H9 (cell line): ENCODE results near the gene SLC25A48. TPM values are rescaled to one million over a fixed set of nuclear protein-coding genes. Genes with fewer than 3 reads are reported as not detected.

Source experiments
- DNase-seq: peaks from one replicate; pipeline ENCODE4 v3.0.0-alpha.2; 2017
- H2AFZ ChIP-seq: one replicate; pipeline ENCODE4 v1.6.1; 2013; ENCODE audit warnings: mild to moderate bottlenecking, low read length, control low read depth, moderate library complexity
- H2AK5ac ChIP-seq: 2 replicates; pipeline ENCODE4 v1.6.1; 2013; ENCODE audit warnings: low read length, control low read depth, mixed read lengths; ENCODE audit not compliant: insufficient read length
- H2BK120ac ChIP-seq: one replicate; pipeline ENCODE4 v1.6.1; 2013; ENCODE audit warnings: low read depth, mild to moderate bottlenecking, low read length, control low read depth, inconsistent platforms; ENCODE audit not compliant: poor library complexity, severe bottlenecking
- H2BK12ac ChIP-seq: 2 replicates; pipeline ENCODE4 v1.6.1; 2013; ENCODE audit warnings: low read length, control low read depth, mixed read lengths, low read depth; ENCODE audit not compliant: insufficient read length
- H2BK15ac ChIP-seq: 2 replicates; pipeline ENCODE4 v1.6.1; 2013; ENCODE audit warnings: low read depth, low read length, control low read depth
- H2BK20ac ChIP-seq: one replicate; pipeline ENCODE4 v1.6.1; 2013; ENCODE audit warnings: low read depth, mild to moderate bottlenecking, low read length, control low read depth, inconsistent platforms; ENCODE audit not compliant: poor library complexity, severe bottlenecking
- H2BK5ac ChIP-seq: 2 replicates; pipeline ENCODE4 v1.6.1; 2013; ENCODE audit warnings: low read length, control low read depth, mixed read lengths; ENCODE audit not compliant: insufficient read length
- H3K14ac ChIP-seq: 2 replicates; pipeline ENCODE4 v1.6.1; 2013; ENCODE audit warnings: low read length, control low read depth; ENCODE audit not compliant: insufficient read depth
- H3K18ac ChIP-seq: 2 replicates; pipeline ENCODE4 v1.6.1; 2013; ENCODE audit warnings: low read depth, mild to moderate bottlenecking, mixed read lengths, low read length, control low read depth; ENCODE audit not compliant: insufficient read length
- H3K23ac ChIP-seq: 2 replicates; pipeline ENCODE4 v1.6.1; 2013; ENCODE audit warnings: low read length, control low read depth, mixed read lengths, low read depth; ENCODE audit not compliant: insufficient read length
- H3K23me2 ChIP-seq: 2 replicates; pipeline ENCODE4 v1.6.1; 2013; ENCODE audit warnings: low read depth, mild to moderate bottlenecking, mixed read lengths, low read length, control low read depth; ENCODE audit not compliant: insufficient read length, poor library complexity, severe bottlenecking
- H3K27ac ChIP-seq: 2 replicates; pipeline ENCODE4 v1.5.1; 2013; ENCODE audit warnings: low read length, control low read depth, mixed read lengths, low read depth; ENCODE audit not compliant: insufficient read length
- H3K27me3 ChIP-seq: 2 replicates; pipeline ENCODE4 v1.6.1; 2013; ENCODE audit warnings: low read length, control low read depth, inconsistent platforms; ENCODE audit not compliant: insufficient read depth
- H3K4ac ChIP-seq: 2 replicates; pipeline ENCODE4 v1.6.1; 2013; ENCODE audit warnings: low read depth, mild to moderate bottlenecking, control low read depth, inconsistent platforms, low read length, moderate library complexity
- H3K4me1 ChIP-seq: 2 replicates; pipeline ENCODE4 v1.6.1; 2013; ENCODE audit warnings: low read length, control low read depth, inconsistent platforms; ENCODE audit not compliant: insufficient read depth
- H3K4me2 ChIP-seq: 2 replicates; pipeline ENCODE4 v1.6.1; 2013; ENCODE audit warnings: low read length, control low read depth, mixed read lengths; ENCODE audit not compliant: insufficient read length, insufficient read depth
- H3K56ac ChIP-seq: 2 replicates; pipeline ENCODE4 v1.6.1; 2013; ENCODE audit warnings: low read depth, mild to moderate bottlenecking, mixed read lengths, low read length, control low read depth; ENCODE audit not compliant: insufficient read length
- H3K79me1 ChIP-seq: 2 replicates; pipeline ENCODE4 v1.6.1; 2013; ENCODE audit warnings: low read depth, mild to moderate bottlenecking, moderate library complexity, low read length, control low read depth, inconsistent platforms; ENCODE audit not compliant: insufficient read depth, poor library complexity, severe bottlenecking
- H3K79me2 ChIP-seq: 2 replicates; pipeline ENCODE4 v1.6.1; 2013; ENCODE audit warnings: low read length, control low read depth, inconsistent platforms; ENCODE audit not compliant: insufficient read depth
- H3K9ac ChIP-seq: 2 replicates; pipeline ENCODE4 v1.6.1; 2013; ENCODE audit warnings: low read length, control low read depth, mixed read lengths; ENCODE audit not compliant: insufficient read length; ENCODE audit errors: extremely low read depth
- H3K9me3 ChIP-seq: one replicate; pipeline ENCODE4 v1.6.1; 2013; ENCODE audit warnings: low read depth, low read length, inconsistent platforms; ENCODE audit not compliant: control insufficient read depth
- H3T11ph ChIP-seq: one replicate; pipeline ENCODE4 v1.6.1; 2013; ENCODE audit warnings: mild to moderate bottlenecking, low read length, control low read depth, inconsistent platforms
- H4K20me1 ChIP-seq: one replicate; pipeline ENCODE4 v1.6.1; 2013; ENCODE audit not compliant: control insufficient read depth, insufficient read length, insufficient read depth
- H4K5ac ChIP-seq: 2 replicates; pipeline ENCODE4 v1.6.1; 2013; ENCODE audit warnings: low read depth, mild to moderate bottlenecking, mixed read lengths, low read length, control low read depth; ENCODE audit not compliant: insufficient read length
- H4K8ac ChIP-seq: replicated peaks from 2 replicates; pipeline ENCODE4 v1.6.1; 2013; ENCODE audit warnings: low read length, control low read depth, mixed read lengths, low read depth; ENCODE audit not compliant: insufficient read length
- H4K91ac ChIP-seq: 2 replicates; pipeline ENCODE4 v1.6.1; 2013; ENCODE audit warnings: low read depth, mild to moderate bottlenecking, moderate library complexity, mixed read lengths, low read length, control low read depth; ENCODE audit not compliant: insufficient read length
- H3K27ac Mint-ChIP-seq, 3 experiments: 2 replicates in 2 of 3; 3 replicates in 1 of 3; pipeline ENCODE4 v1.8.0; 2020 to 2021; ENCODE audit warnings: mixed read lengths in 3 of 3, mild to moderate bottlenecking in 1 of 3, moderate library complexity in 1 of 3
- H3K27me3 Mint-ChIP-seq: 2 replicates; pipeline ENCODE4 v1.8.0; 2021; ENCODE audit warnings: low read depth, mild to moderate bottlenecking, moderate library complexity, mixed read lengths
- H3K36me3 Mint-ChIP-seq, 3 experiments: 2 replicates in 2 of 3; 3 replicates in 1 of 3; pipeline ENCODE4 v1.8.0; 2020 to 2021; ENCODE audit warnings: low read depth in 3 of 3, mixed read lengths in 3 of 3; ENCODE audit not compliant: insufficient read depth in 1 of 3
- H3K4me1 Mint-ChIP-seq, 2 experiments: 2 replicates each; pipeline ENCODE4 v1.8.0; 2020; ENCODE audit warnings: mixed read lengths in 2 of 2
- H3K4me3 Mint-ChIP-seq, 2 experiments: 2 replicates in 1 of 2; 3 replicates in 1 of 2; pipeline ENCODE4 v1.8.0; 2020 to 2021; ENCODE audit warnings: mild to moderate bottlenecking in 2 of 2, mixed read lengths in 2 of 2, moderate library complexity in 1 of 2
- H3K9me3 Mint-ChIP-seq, 2 experiments: 2 replicates in 1 of 2; 3 replicates in 1 of 2; pipeline ENCODE4 v1.8.0; 2020; ENCODE audit warnings: mild to moderate bottlenecking in 2 of 2, mixed read lengths in 2 of 2, moderate library complexity in 1 of 2
- CTCF ChIP-seq: fragments of 200-600 bp; sonication (generic); conservative IDR thresholded peaks from 3 replicates; pipeline ENCODE4 v1.8.0; 2021; ENCODE audit warnings: antibody characterized with exemption, mild to moderate bottlenecking
- WGBS: extraction: QIAGEN DNeasy Blood & Tissue Kit; methylation state at CpG from one replicate; pipeline ENCODE4 v1.1.7; 2013; ENCODE audit warnings: missing lambda C conversion rate, low lambda C conversion rate, mixed read lengths; ENCODE audit not compliant: insufficient read length; ENCODE audit errors: extremely low coverage; 5-methylcytosine and 5-hydroxymethylcytosine counted together
- microRNA-seq: library from miRNA; unstranded; fragments of <30 nt; microRNA quantifications from one replicate; pipeline ENCODE4, GENCODE V29; 2020; ENCODE audit warnings: borderline microRNAs expressed
- total RNA-seq: library from RNA; stranded (reverse); gene quantifications from 2 replicates; pipeline ENCODE4 v1.2.1, GENCODE V29; 2021

SLC25A48 gene
- total RNA-seq, 1 experiment from 2014 or later = 0.66 TPM

- Histone ChIP-seq H3T11ph (no peak overlapping the region), H3K27ac (no peak overlapping the region), H3K9me3 (no peaks in the 10 kb centered on the region), H2BK20ac (no peak overlapping the region), H3K27me3 (peaks cover under 1% of the 10 kb centered on the region; the same call in 1 of the 2 replicates), H3K56ac (no peak overlapping the region), H2BK120ac (no peak overlapping the region), H2BK5ac (no peak overlapping the region), H3K79me2 (no peaks in the 10 kb centered on the region), H3K9ac (no peak overlapping the region), H3K4me2 (no peak overlapping the region), H3K4ac (no peak overlapping the region), H3K23me2 (no peaks in the 10 kb centered on the region), H3K14ac (no peak overlapping the region), H3K23ac (no peak overlapping the region), H3K18ac (no peak overlapping the region), H2BK15ac (no peak overlapping the region), H4K5ac (no peak overlapping the region), H2AK5ac (no peak overlapping the region), H3K79me1 (no peaks in the 10 kb centered on the region), H4K20me1 (no peaks in the 10 kb centered on the region), H2AFZ (no peak overlapping the region), H4K8ac (no peak overlapping the region), H4K91ac (no peak overlapping the region), H3K4me1 (no peaks in the 10 kb centered on the region), H2BK12ac (no peak overlapping the region)
- DNase-seq = no peak
- Mint-ChIP-seq H3K4me3 (no peak overlapping the region), H3K27me3 (peaks cover 44% of the 10 kb centered on the region), H3K36me3 (no peaks in the 10 kb centered on the region), H3K27ac (no peak overlapping the region), H3K4me1 (peaks cover 0 to 1% of the 10 kb centered on the region in 2 experiments; a peak in 3 of 4 replicates), H3K9me3 (no peaks in the 10 kb centered on the region)
- TF ChIP-seq CTCF = no peak
- no CpG with 5 or more reads among the region's 5 CpGs for WGBS
These were observed 102.9 kb downstream of the SLC25A48 start for GRCh38 chr5:135937245-135937911.

Small RNA genes lying within 50 kb of the gene (microRNA-seq; reads per million reads assigned to microRNA genes)
- gene MIR5692C1 = not detected

Other genes starting within 250 kb of the SLC25A48 start
- gene IL9, start 61.2 kb downstream of the SLC25A48 start, total RNA-seq = not detected in 2 replicates
- gene LECT2, start 120.3 kb downstream of the SLC25A48 start, total RNA-seq = not detected in 2 replicates
- gene TGFBI, start 194.3 kb downstream of the SLC25A48 start, total RNA-seq = 3.2 and 4.7 TPM in 2 replicates